ENCODE data around the gene ATP11B. TPM values are rescaled to one million over a fixed set of nuclear protein-coding genes. Genes with fewer than 3 reads are reported as not detected.

The ATP11B gene
- total and polyA plus RNA-seq, 2 of the 8 experiments (the other 6 are each of a cell fraction or from before 2014, with no cell fraction given) = 5.1 to 26.5 TPM

DNA sequence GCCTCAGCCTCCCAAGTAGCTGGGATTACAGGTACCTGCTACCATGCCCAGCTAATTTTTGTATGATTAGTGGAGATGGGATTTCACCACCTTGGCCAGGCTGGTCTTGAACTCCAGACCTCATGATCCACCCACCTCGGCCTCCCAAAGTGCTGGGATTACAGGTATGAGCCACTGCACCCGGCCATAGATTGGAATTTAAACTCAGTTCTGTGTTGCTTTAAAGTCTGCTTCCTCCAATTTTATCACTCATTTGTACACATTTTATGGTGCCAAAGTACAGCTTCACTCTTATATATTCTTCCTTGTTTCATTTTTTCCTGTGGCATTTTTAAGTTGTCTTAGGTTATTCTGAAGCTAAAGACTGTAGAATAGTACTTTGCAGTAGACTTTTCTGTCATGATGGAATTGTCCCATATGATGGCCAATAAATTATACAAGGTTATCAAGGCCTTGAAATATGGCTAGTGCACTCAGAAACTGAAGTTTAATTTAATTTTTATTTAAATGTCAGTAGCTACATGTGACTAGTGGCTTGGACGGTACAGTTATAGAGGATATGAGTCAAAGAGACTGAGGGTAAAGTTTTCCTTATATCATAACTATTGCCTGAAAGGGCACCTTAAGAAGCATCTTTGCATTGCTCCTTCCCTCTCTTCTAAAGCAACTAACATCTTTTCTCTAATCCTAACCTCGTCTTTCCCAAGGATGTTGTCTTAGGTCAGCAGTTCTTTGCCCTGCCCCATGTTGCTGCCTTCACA lies 28.1 kb downstream of the ATP11B start:
- Histone ChIP-seq H3K9me3 (ENCODE audit: insufficient read depth in 2 of 2, low read depth in 1 of 2, low read length in 1 of 2) (no peaks in the 10 kb centered on the region), H3K4me3 (ENCODE audit: extremely low read depth in 1 of 4, insufficient read depth in 2 of 4, low read depth in 3 of 4, low read length in 4 of 4) (no peak overlapping the region), H3K9ac (replicated peaks in 1 of 4; ENCODE audit: extremely low read depth in 1 of 4, low read depth in 3 of 4, low read length in 3 of 4) (no peak overlapping the region), H2AK5ac (ENCODE audit: low read depth, low read length) (no peak overlapping the region), H2BK5ac (ENCODE audit: low read depth, low read length) (no peak overlapping the region), H3K23ac (ENCODE audit: insufficient read length) (no peak overlapping the region), H4K91ac (replicated peaks; ENCODE audit: insufficient read length, low read length) (no peak overlapping the region), H3K36me3 (ENCODE audit: control insufficient read depth in 2 of 4, insufficient read depth in 4 of 4, low read length in 3 of 4) (no peaks in the 10 kb centered on the region), H4K5ac (ENCODE audit: insufficient read length, low read depth, low read length) (no peak overlapping the region), H3K23me2 (ENCODE audit: low read depth, low read length) (no peaks in the 10 kb centered on the region), H3K27ac (ENCODE audit: low read depth, low read length) (no peak overlapping the region), H3K4me2 (ENCODE audit: insufficient read depth in 1 of 2, low read depth in 2 of 2, low read length in 2 of 2) (no peak overlapping the region), H3K27me3 (replicated peaks in 1 of 4; ENCODE audit: control insufficient read depth in 3 of 4, extremely low read depth in 1 of 4, insufficient read depth in 3 of 4, low read length in 3 of 4) (no peaks in the 10 kb centered on the region), H3K14ac (ENCODE audit: insufficient read length) (no peak overlapping the region), H2BK15ac (ENCODE audit: low read length) (no peak overlapping the region), H2BK12ac (ENCODE audit: low read depth, low read length) (no peak overlapping the region), H3K56ac (replicated peaks; ENCODE audit: insufficient read length, low read depth, low read length) (no peak overlapping the region), H2BK20ac (ENCODE audit: low read length) (no peak overlapping the region), H3K4ac (replicated peaks; ENCODE audit: insufficient read length, low read depth, low read length) (no peak overlapping the region), H2AFZ (ENCODE audit: low read length) (no peak overlapping the region), H3K18ac (ENCODE audit: extremely low read depth, low read length) (no peak overlapping the region), H4K20me1 (replicated peaks in 1 of 2; ENCODE audit: control insufficient read depth in 1 of 2, insufficient read depth in 2 of 2, low read length in 2 of 2) (no peaks in the 10 kb centered on the region), H2BK120ac (replicated peaks; ENCODE audit: low read depth, low read length) (no peak overlapping the region), H3K79me2 (ENCODE audit: control insufficient read depth in 1 of 2, insufficient read depth in 2 of 2, low read length in 2 of 2) (no peaks in the 10 kb centered on the region), H4K8ac (ENCODE audit: extremely low read depth, insufficient read depth, low read length) (no peak overlapping the region), H3K79me1 (ENCODE audit: low read depth, low read length) (no peaks in the 10 kb centered on the region), H3K4me1 (replicated peaks in 1 of 4; ENCODE audit: control insufficient read depth in 3 of 4, insufficient read depth in 4 of 4, low read length in 3 of 4) (no peaks in the 10 kb centered on the region)
- WGBS, 2 experiments (ENCODE audit: extremely low coverage in 1 of 2, insufficient coverage in 1 of 2, insufficient read length in 1 of 2, insufficient replicate concordance in 2 of 2, low coverage in 1 of 2, low lambda C conversion rate in 2 of 2, missing lambda C conversion rate in 1 of 2) = 87% methylated on average over 4 of the region's 4 CpGs; no CpG with 5 or more reads in 1 of the 2 experiments
- POLR2A ChIA-PET (ENCODE audit: partially characterized antibody) = no interaction called here
- FAIRE-seq (no peak), DNase-seq (ENCODE audit: low read depth in 1 of 2, low spot score in 2 of 2) (no peak)
- CTCF ChIA-PET (ENCODE audit: partially characterized antibody) = no interaction called here
- TF ChIP-seq, protein P1, sequence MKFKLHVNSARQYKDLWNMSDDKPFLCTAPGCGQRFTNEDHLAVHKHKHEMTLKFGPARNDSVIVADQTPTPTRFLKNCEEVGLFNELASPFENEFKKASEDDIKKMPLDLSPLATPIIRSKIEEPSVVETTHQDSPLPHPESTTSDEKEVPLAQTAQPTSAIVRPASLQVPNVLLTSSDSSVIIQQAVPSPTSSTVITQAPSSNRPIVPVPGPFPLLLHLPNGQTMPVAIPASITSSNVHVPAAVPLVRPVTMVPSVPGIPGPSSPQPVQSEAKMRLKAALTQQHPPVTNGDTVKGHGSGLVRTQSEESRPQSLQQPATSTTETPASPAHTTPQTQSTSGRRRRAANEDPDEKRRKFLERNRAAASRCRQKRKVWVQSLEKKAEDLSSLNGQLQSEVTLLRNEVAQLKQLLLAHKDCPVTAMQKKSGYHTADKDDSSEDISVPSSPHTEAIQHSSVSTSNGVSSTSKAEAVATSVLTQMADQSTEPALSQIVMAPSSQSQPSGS (IDR thresholded peaks at IDR 0.05; ENCODE audit: low read length) = no peak
- TF ChIP-seq SRF (IDR thresholded peaks at IDR 0.05; ENCODE audit: low read depth, low read length) (no peak), NRF1 (IDR thresholded peaks at IDR 0.05; ENCODE audit: low read depth, low read length) (no peak), GTF2F1 (IDR thresholded peaks at IDR 0.05; ENCODE audit: borderline replicate concordance, low read depth, low read length) (no peak), EZH2 (IDR thresholded peaks at IDR 0.05; ENCODE audit: low read depth, low read length, severe bottlenecking) (no peak), BACH1 (IDR thresholded peaks at IDR 0.05; ENCODE audit: low read length) (no peak), FOSL1 (IDR thresholded peaks at IDR 0.05; ENCODE audit: insufficient read depth, low read depth, low read length) (no peak), ZNF274 (IDR thresholded peaks at IDR 0.05; ENCODE audit: borderline replicate concordance, extremely low read depth, low read length) (no peak)
- TF ChIP-seq, protein P2, sequence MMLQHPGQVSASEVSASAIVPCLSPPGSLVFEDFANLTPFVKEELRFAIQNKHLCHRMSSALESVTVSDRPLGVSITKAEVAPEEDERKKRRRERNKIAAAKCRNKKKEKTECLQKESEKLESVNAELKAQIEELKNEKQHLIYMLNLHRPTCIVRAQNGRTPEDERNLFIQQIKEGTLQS (IDR thresholded peaks at IDR 0.05; ENCODE audit: insufficient read depth, low read depth, low read length) = no peak
- TF ChIP-seq, protein P3, sequence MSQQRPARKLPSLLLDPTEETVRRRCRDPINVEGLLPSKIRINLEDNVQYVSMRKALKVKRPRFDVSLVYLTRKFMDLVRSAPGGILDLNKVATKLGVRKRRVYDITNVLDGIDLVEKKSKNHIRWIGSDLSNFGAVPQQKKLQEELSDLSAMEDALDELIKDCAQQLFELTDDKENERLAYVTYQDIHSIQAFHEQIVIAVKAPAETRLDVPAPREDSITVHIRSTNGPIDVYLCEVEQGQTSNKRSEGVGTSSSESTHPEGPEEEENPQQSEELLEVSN (IDR thresholded peaks at IDR 0.05) = no peak

Data from H1 (cell line).